Activated CD4-positive, alpha-beta T cell treated with anti-CD3 and anti-CD28 coated beads, Interleukin-2, amount 50 U/mL, for 1 hour (primary cell): ENCODE data around the gene MUL1.

Experiments
- DNase-seq: peaks from one replicate; pipeline ENCODE4 v3.0.0-alpha.2; 2020

MUL1 gene

GRCh38 chr1:20466273-20466672 is 41.7 kb downstream of the MUL1 start:
- DNase-seq: no peak

GRCh38 chr1:20465187-20465586 is 42.8 kb downstream of the MUL1 start:
- DNase-seq: no peak

- no peak for DNase-seq
Observed at GRCh38 chr1:20463502-20463901, 44.4 kb downstream of the MUL1 start.

- no peak for DNase-seq
Observed at GRCh38 chr1:20462397-20462796, 45.6 kb downstream of the MUL1 start.

- DNase-seq: no peak
Observed at GRCh38 chr1:20458717-20459116, 49.2 kb downstream of the MUL1 start.

- no peak for DNase-seq
Observed at GRCh38 chr1:20454004-20454403, 53.9 kb downstream of the MUL1 start.

- no peak for DNase-seq
Observed at GRCh38 chr1:20449735-20450311, 58.1 kb downstream of the MUL1 start.
